Astrocyte of the cerebellum (primary cell): ENCODE measurements around the gene ECI1.
A peak's percentile ranks its signal among the peaks of the same experiment; 100 is the strongest.

Experiments
- DNase-seq: peaks from one replicate; pipeline ENCODE4 v3.0.0-alpha.2; 2011; ENCODE audit warnings: low read depth
- H3K4me3 ChIP-seq: 2 replicates; pipeline ENCODE4 v1.5.1; 2011; ENCODE audit warnings: mild to moderate bottlenecking, low read depth, low read length, moderate library complexity
- CTCF ChIP-seq: IDR thresholded peaks from 2 replicates; pipeline ENCODE4 v1.5.1; 2012; ENCODE audit warnings: low read length, low read depth, moderate library complexity, mild to moderate bottlenecking; ENCODE audit errors: missing control alignments
- in situ Hi-C: cut with HindIII; loops from 2 replicates; pipeline ENCODE4 v1.10.0; 2017; ENCODE audit warnings: low sequenced_read_pairs

ECI1 gene

GRCh38 chr16:2229632-2230250, 21.6 kb downstream of the ECI1 start:
- no peak for DNase-seq
- no peak for TF ChIP-seq CTCF
- H3K4me3 ChIP-seq: no peak overlapping the region
- in situ Hi-C loops: no loop called here

GRCh38 chr16:2229091-2229490, 22.3 kb downstream of the ECI1 start:
- TF ChIP-seq CTCF: no peak
- in situ Hi-C loops: no loop called here
- no peak overlapping the region for H3K4me3 ChIP-seq
- no peak for DNase-seq

GRCh38 chr16:2228161-2228824, 23.1 kb downstream of the ECI1 start:
- no peak for DNase-seq
- no peak for TF ChIP-seq CTCF
- no peak overlapping the region for H3K4me3 ChIP-seq
- in situ Hi-C loops: no loop called here

- no peak overlapping the region for H3K4me3 ChIP-seq
- in situ Hi-C loops: no loop called here
- no peak for TF ChIP-seq CTCF
- no peak for DNase-seq
These were observed 24.5 kb downstream of the ECI1 start for GRCh38 chr16:2226918-2227317.

GRCh38 chr16:2226245-2226793, 25.1 kb downstream of the ECI1 start:
- in situ Hi-C loops: no loop called here
- no peak for TF ChIP-seq CTCF
- H3K4me3 ChIP-seq: no peak overlapping the region
- DNase-seq: no peak

- TF ChIP-seq CTCF: peak; percentile 27
- DNase-seq: peak; percentile 15
- in situ Hi-C loops: no loop called here
- peak overlapping the region; percentile 92 for H3K4me3 ChIP-seq
These were observed 27.4 kb downstream of the ECI1 start for GRCh38 chr16:2223942-2224486.
